ENCODE results near the gene RHCG. TPM values are rescaled to one million over a fixed set of nuclear protein-coding genes. Genes with fewer than 3 reads are reported as not detected.

The RHCG gene
- total and polyA plus RNA-seq, 2 experiments from 2014 or later, result not detected

DNA sequence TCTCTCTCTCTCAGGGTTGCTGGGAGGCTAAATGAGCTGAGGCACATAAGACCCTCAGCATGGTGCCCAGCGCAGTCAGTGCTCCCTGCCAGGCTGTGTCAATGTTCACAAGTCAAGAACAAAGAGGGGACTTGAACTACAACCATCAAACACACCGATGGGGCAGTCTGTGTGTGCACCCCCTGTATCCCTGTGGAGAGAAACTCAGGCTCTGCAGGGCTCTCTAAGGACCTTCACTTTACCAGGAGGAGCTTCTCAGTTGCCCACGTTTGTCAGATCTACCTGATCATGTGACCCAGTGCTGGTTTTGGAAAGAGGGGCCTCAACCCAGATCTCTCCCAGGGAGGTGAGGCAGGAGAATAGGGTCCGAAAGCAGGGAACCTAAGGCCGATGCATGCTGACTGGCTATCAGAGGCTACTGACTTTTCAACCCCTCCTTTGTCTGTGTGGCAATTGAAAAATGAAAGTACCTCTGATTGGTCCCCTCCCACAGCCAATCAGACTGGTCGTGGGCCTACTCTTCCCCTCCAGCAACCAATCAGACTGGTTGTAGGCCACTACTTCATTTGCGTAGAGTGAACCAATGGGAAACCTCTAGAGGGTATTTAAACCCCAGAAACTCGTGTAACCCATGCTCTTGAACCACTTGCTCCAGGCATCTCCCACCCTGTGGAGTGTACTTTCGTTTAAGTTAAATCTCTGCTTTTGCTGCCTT is 34.0 kb downstream of the RHCG start:
- TF ChIP-seq EZH2phosphoT487 (IDR thresholded peaks at IDR 0.05; ENCODE audit: insufficient read depth, low read depth) (no peak), EZH2 (IDR thresholded peaks at IDR 0.05; ENCODE audit: insufficient read depth, poor library complexity, severe bottlenecking) (no peak)
- in situ Hi-C loops (cut with MboI), result no loop called here
- peak; percentile 27 for DNase-seq
- Histone ChIP-seq H3K4me1 (ENCODE audit: insufficient read depth) (no peaks in the 10 kb centered on the region), H2AFZ (no peak overlapping the region), H3K4me3 (no peak overlapping the region), H3K4me2 (ENCODE audit: unreplicated experiment) (no peak overlapping the region), H3K27me3 (replicated peaks; ENCODE audit: insufficient read depth) (peaks cover 23% of the 10 kb centered on the region), H3K9me3 (ENCODE audit: low read depth) (no peaks in the 10 kb centered on the region), H3K79me2 (ENCODE audit: insufficient read depth) (no peaks in the 10 kb centered on the region), H3K9me2 (ENCODE audit: insufficient read depth) (no peaks in the 10 kb centered on the region), H3K36me3 (ENCODE audit: low read depth) (no peaks in the 10 kb centered on the region), H3K27ac (no peak overlapping the region), H3K9ac (no peak overlapping the region), H4K20me1 (ENCODE audit: insufficient read depth) (no peaks in the 10 kb centered on the region), H3F3A (ENCODE audit: insufficient read depth) (no peaks in the 10 kb centered on the region)
- WGBS, 2 experiments (ENCODE audit: low coverage in 1 of 2, low lambda C conversion rate in 2 of 2, missing lambda C conversion rate in 2 of 2), result 48 to 55% methylated on average over 9 of the region's 9 CpGs

DNA sequence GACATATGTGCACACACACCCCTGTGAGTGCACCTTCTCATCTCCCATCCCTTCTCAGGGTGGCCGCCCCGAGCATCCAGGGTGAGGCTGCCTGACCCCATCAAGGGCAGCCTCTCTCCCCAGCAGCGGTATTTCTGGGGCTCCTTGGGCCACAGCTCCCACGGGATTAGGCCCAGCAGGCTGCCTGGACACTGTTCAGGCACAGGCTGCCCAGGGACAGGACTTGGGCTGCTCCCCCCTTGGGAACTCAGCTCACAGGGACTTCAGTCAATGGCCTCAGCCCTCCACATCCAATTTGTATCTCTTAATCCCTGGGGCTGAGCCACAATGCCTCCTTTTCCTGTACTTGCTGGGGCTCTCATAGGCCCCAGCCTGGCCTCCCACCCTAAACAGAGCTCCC is 35.0 kb downstream of the RHCG start:
- Histone ChIP-seq H3K79me2 (ENCODE audit: insufficient read depth) (no peaks in the 10 kb centered on the region), H3K4me2 (ENCODE audit: unreplicated experiment) (no peak overlapping the region), H3K9ac (no peak overlapping the region), H3K4me1 (ENCODE audit: insufficient read depth) (no peaks in the 10 kb centered on the region), H3K9me3 (ENCODE audit: low read depth) (no peaks in the 10 kb centered on the region), H4K20me1 (ENCODE audit: insufficient read depth) (no peaks in the 10 kb centered on the region), H3K36me3 (ENCODE audit: low read depth) (no peaks in the 10 kb centered on the region), H3K27ac (no peak overlapping the region), H2AFZ (no peak overlapping the region), H3F3A (ENCODE audit: insufficient read depth) (no peaks in the 10 kb centered on the region), H3K4me3 (no peak overlapping the region), H3K9me2 (ENCODE audit: insufficient read depth) (no peaks in the 10 kb centered on the region), H3K27me3 (replicated peaks; ENCODE audit: insufficient read depth) (peaks cover 23% of the 10 kb centered on the region)
- DNase-seq, result no peak
- in situ Hi-C loops (cut with MboI), result no loop called here
- TF ChIP-seq EZH2 (IDR thresholded peaks at IDR 0.05; ENCODE audit: insufficient read depth, poor library complexity, severe bottlenecking) (no peak), EZH2phosphoT487 (IDR thresholded peaks at IDR 0.05; ENCODE audit: insufficient read depth, low read depth) (no peak)
- 61 to 63% methylated on average over 4 of the region's 4 CpGs for WGBS, 2 experiments (ENCODE audit: low coverage in 1 of 2, low lambda C conversion rate in 2 of 2, missing lambda C conversion rate in 2 of 2)

DNA sequence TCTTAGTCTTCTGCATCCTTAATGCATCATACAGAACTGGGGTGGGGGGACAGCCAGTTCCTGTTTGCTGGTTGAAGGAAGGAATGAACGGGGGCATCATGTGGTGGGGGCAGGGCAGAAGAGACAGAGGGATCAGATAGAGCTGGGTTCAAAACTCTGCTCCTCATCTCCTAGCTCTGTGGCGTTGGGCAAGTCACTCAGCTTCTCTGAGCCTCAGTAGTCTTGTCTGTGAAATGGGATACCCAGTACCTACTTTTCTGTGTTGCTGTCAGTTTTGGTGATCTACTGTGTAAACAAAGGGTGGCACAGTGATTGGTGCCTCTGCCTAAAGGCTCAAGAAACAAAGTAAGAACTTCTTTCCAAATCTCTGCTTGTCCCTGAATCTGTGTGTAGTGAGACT is 36.3 kb downstream of the RHCG start:
- WGBS, 2 experiments (ENCODE audit: low coverage in 1 of 2, low lambda C conversion rate in 2 of 2, missing lambda C conversion rate in 2 of 2), result 0 to 11% methylated on average over 1 to 2 of the region's 2 CpGs
- in situ Hi-C loops (cut with MboI), result no loop called here

DNA sequence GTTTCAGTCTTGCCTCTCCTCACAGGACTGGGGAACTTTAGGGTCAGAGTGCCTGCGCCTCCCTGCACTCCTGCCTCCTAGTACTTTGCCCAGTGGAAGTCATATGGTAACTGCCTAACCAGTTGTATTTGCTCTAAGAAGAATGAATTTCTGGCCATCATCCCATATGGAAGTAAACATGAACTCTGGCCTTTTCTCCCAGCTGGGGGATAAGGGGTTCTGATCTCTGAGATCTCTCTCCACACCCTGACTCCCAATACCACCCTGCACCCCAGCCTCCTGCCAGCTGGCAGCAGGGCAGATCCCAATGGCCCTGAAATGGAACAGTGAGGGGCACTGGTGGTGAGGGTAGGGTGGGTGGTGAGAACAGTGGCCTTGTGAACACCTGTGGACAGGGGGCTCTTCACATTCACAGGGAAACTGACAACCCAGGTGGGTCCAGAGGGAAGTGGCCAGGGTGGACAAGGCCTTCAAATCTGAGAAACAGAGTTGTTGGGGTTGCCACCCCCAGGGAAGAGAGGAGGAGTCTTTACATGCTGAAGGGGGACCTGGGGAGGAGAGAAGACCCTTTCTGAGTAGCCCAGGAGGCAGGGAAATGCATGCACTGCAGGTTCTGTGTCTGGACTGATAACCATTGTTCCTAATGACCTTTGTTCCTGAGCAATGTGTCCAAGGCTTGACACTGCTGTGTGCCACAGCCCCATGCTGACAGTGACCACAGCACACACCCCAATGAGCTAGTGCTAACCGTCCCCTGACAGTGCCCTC is 36.9 kb downstream of the RHCG start:
- TF ChIP-seq EZH2phosphoT487 (IDR thresholded peaks at IDR 0.05; ENCODE audit: insufficient read depth, low read depth) (no peak), EZH2 (IDR thresholded peaks at IDR 0.05; ENCODE audit: insufficient read depth, poor library complexity, severe bottlenecking) (no peak)
- H3K4me2 ChIP-seq (ENCODE audit: unreplicated experiment), result no peak overlapping the region
- H3K9me2 ChIP-seq (ENCODE audit: insufficient read depth), result no peaks in the 10 kb centered on the region
- H2AFZ ChIP-seq, result no peak overlapping the region
- H3F3A ChIP-seq (ENCODE audit: insufficient read depth), result no peaks in the 10 kb centered on the region
- no peak for DNase-seq
- in situ Hi-C loops (cut with MboI), result no loop called here
- H3K4me1 ChIP-seq (ENCODE audit: insufficient read depth), result no peaks in the 10 kb centered on the region
- H3K9me3 ChIP-seq (ENCODE audit: low read depth), result no peaks in the 10 kb centered on the region
- H3K36me3 ChIP-seq (ENCODE audit: low read depth), result no peaks in the 10 kb centered on the region
- no peak overlapping the region for H3K4me3 ChIP-seq
- 31 to 33% methylated on average over 2 of the region's 2 CpGs for WGBS, 2 experiments (ENCODE audit: low coverage in 1 of 2, low lambda C conversion rate in 2 of 2, missing lambda C conversion rate in 2 of 2)
- no peak overlapping the region for H3K9ac ChIP-seq
- no peaks in the 10 kb centered on the region for H4K20me1 ChIP-seq (ENCODE audit: insufficient read depth)
- H3K27me3 ChIP-seq (replicated peaks; ENCODE audit: insufficient read depth), result peaks cover 7% of the 10 kb centered on the region; the same call in 1 of the 2 replicates
- no peaks in the 10 kb centered on the region for H3K79me2 ChIP-seq (ENCODE audit: insufficient read depth)
- no peak overlapping the region for H3K27ac ChIP-seq

More for the DNA sequence above, 36.3 kb downstream of the RHCG start:
- no peak overlapping the region for H2AFZ ChIP-seq
- no peaks in the 10 kb centered on the region for H3K9me2 ChIP-seq (ENCODE audit: insufficient read depth)
- no peak overlapping the region for H3K4me2 ChIP-seq (ENCODE audit: unreplicated experiment)
- H4K20me1 ChIP-seq (ENCODE audit: insufficient read depth), result no peaks in the 10 kb centered on the region
- H3K36me3 ChIP-seq (ENCODE audit: low read depth), result no peaks in the 10 kb centered on the region
- no peak overlapping the region for H3K4me3 ChIP-seq
- no peak for TF ChIP-seq EZH2phosphoT487 (IDR thresholded peaks at IDR 0.05; ENCODE audit: insufficient read depth, low read depth)
- TF ChIP-seq EZH2 (IDR thresholded peaks at IDR 0.05; ENCODE audit: insufficient read depth, poor library complexity, severe bottlenecking), result no peak
- no peaks in the 10 kb centered on the region for H3F3A ChIP-seq (ENCODE audit: insufficient read depth)
- no peaks in the 10 kb centered on the region for H3K9me3 ChIP-seq (ENCODE audit: low read depth)
- H3K79me2 ChIP-seq (ENCODE audit: insufficient read depth), result no peaks in the 10 kb centered on the region
- peaks cover 12% of the 10 kb centered on the region; the same call in 1 of the 2 replicates for H3K27me3 ChIP-seq (replicated peaks; ENCODE audit: insufficient read depth)
- H3K27ac ChIP-seq, result no peak overlapping the region
- no peaks in the 10 kb centered on the region for H3K4me1 ChIP-seq (ENCODE audit: insufficient read depth)
- H3K9ac ChIP-seq, result no peak overlapping the region
- DNase-seq, result no peak
